Lower lobe of right lung (tissue), 2 donors: ENCODE results near the gene DNAJB13. TPM values are rescaled to one million over a fixed set of nuclear protein-coding genes. Genes with fewer than 3 reads are reported as not detected.
A peak's percentile ranks its signal among the peaks of the same experiment; 100 is the strongest.

Source experiments
- ATAC-seq, 2 donors: fragments of 200-7000 bp; cut with Tn5 transposase; one replicate each; pipeline ENCODE4 v1.9.1; 2020 to 2022; ENCODE audit warnings: mild to moderate bottlenecking in 2 of 2, moderate library complexity in 2 of 2
- DNase-seq: peaks from one replicate; pipeline ENCODE4 v3.0.0-alpha.2; 2020
- H3K27ac ChIP-seq: fragments of 200-600 bp; one replicate; pipeline ENCODE4 v1.8.0; 2022
- H3K27me3 ChIP-seq: fragments of 200-600 bp; one replicate; pipeline ENCODE4 v1.8.0; 2022; ENCODE audit warnings: low read depth
- H3K36me3 ChIP-seq: fragments of 200-600 bp; one replicate; pipeline ENCODE4 v1.8.0; 2022; ENCODE audit warnings: mild to moderate bottlenecking
- H3K4me1 ChIP-seq: fragments of 200-600 bp; one replicate; pipeline ENCODE4 v1.8.0; 2022
- H3K4me3 ChIP-seq: fragments of 200-600 bp; one replicate; pipeline ENCODE4 v1.8.0; 2022; ENCODE audit warnings: mild to moderate bottlenecking
- H3K9me3 ChIP-seq: fragments of 200-600 bp; one replicate; pipeline ENCODE4 v1.8.0; 2022
- CTCF ChIP-seq: fragments of 200-600 bp; IDR thresholded peaks from one replicate; pipeline ENCODE4 v1.8.0; 2022; ENCODE audit warnings: antibody characterized with exemption, mild to moderate bottlenecking
- intact Hi-C: fragments of 100-400 bp; cut with DNase I; formaldehyde crosslinking; loops from one replicate; pipeline ENCODE4 v1.11.0; 2022
- total RNA-seq: library from RNA; stranded (reverse); fragmentation: NEBNext Ultra II Directional; extraction: Animal tissue kit (Norgen Biotek cat#: 25700); gene quantifications from one replicate; pipeline ENCODE4 v1.2.1, GENCODE V29; 2021
- donor health status: DM: no; HTN: yes; CAD: no; lungs with severe emphysema.

DNAJB13 gene
- total RNA-seq, 1 donor from 2014 or later: 7.5 TPM

DNA sequence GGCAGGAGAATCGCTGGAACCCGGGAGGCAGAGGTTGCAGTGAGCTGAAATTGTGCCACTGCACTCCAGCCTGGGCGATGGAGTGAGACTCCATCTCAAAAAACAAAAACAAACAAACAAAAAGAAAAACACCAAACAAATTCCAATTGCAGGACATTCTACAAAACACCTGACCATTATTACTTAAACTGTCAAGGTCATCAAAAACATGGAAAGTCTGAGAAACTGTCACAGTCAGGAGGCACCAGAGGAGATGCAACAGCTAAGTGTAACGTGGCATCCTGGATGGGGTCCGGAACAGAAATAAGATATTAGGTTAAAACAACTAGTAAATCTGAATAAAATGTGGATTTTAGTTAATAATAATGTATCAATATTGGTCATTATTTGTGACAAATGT lies 914 bp upstream of the DNAJB13 start:
- no peak overlapping the region for H3K4me3 ChIP-seq
- DNase-seq: no peak
- ATAC-seq: no peak
- H3K4me1 ChIP-seq: no peaks in the 10 kb centered on the region
- no peaks in the 10 kb centered on the region for H3K27me3 ChIP-seq
- intact Hi-C loops: no loop called here
- H3K27ac ChIP-seq: no peak overlapping the region
- TF ChIP-seq CTCF: no peak
- no peaks in the 10 kb centered on the region for H3K36me3 ChIP-seq
- no peaks in the 10 kb centered on the region for H3K9me3 ChIP-seq

- Histone ChIP-seq H3K4me3 (no peak overlapping the region), H3K27me3 (peaks cover 2% of the 10 kb centered on the region), H3K4me1 (no peaks in the 10 kb centered on the region), H3K27ac (no peak overlapping the region), H3K9me3 (no peaks in the 10 kb centered on the region), H3K36me3 (no peaks in the 10 kb centered on the region)
- DNase-seq (no peak), ATAC-seq (peak; percentile 71 to 84)
- TF ChIP-seq CTCF: no peak
- intact Hi-C loops: no loop called here
Measured at GRCh38 chr11:73951797-73952196, 971 bp downstream of the DNAJB13 start.

- no peak overlapping the region for H3K4me3 ChIP-seq
- no peaks in the 10 kb centered on the region for H3K4me1 ChIP-seq
- H3K27ac ChIP-seq: no peak overlapping the region
- peaks cover 7% of the 10 kb centered on the region for H3K27me3 ChIP-seq
- no peaks in the 10 kb centered on the region for H3K9me3 ChIP-seq
- intact Hi-C loops: no loop called here
- no peak for TF ChIP-seq CTCF
- peak in 1 of 2 donors; percentile 26 for ATAC-seq
- no peak for DNase-seq
- H3K36me3 ChIP-seq: no peaks in the 10 kb centered on the region
Measured at GRCh38 chr11:73956876-73957653, 6.2 kb downstream of the DNAJB13 start.

- H3K36me3 ChIP-seq: no peaks in the 10 kb centered on the region
- H3K4me1 ChIP-seq: no peaks in the 10 kb centered on the region
- DNase-seq (no peak), ATAC-seq (no peak)
- no peak overlapping the region for H3K4me3 ChIP-seq
- no peak for TF ChIP-seq CTCF
- H3K9me3 ChIP-seq: no peaks in the 10 kb centered on the region
- peaks cover 7% of the 10 kb centered on the region for H3K27me3 ChIP-seq
- no peak overlapping the region for H3K27ac ChIP-seq
- intact Hi-C loops: no loop called here
Measured at GRCh38 chr11:73957654-73958361, 7.0 kb downstream of the DNAJB13 start.

DNA sequence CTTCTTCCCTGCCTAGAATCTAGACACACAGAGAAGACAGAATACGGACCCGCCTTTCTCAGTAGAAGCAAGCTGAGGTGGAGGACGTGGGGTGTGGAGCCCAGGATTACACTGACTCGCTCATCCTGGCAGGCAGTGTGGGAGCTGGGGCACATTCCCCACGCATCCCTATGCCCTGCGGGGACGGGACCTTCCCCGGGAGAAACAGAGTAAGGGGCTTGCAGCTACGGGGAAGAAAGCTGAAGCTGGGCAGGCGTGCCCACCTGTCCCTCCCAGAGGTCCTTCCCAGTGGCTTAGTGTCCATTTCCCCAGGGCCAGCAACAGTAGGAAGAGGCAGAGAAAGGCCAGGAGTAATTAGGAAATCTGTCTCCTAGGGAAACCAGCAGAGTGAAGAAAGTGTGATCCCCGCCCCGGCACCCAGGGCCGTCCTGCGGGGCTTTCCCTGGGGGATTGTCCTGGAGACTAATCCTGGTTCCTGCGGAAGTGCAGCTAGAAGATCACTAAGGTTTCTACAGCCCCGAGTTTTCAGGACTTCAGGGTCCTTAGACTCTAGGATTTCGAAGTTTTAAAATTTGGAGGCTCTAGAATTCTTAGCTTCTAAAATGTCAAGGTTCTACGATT lies 7.8 kb downstream of the DNAJB13 start:
- Histone ChIP-seq H3K4me1 (no peaks in the 10 kb centered on the region), H3K4me3 (no peak overlapping the region), H3K36me3 (no peaks in the 10 kb centered on the region), H3K27me3 (peaks cover 7% of the 10 kb centered on the region), H3K27ac (no peak overlapping the region), H3K9me3 (no peaks in the 10 kb centered on the region)
- intact Hi-C loops: no loop called here
- DNase-seq (no peak), ATAC-seq (no peak)
- TF ChIP-seq CTCF: no peak
